ENCODE data around the gene RPL29. TPM values are rescaled to one million over a fixed set of nuclear protein-coding genes. Genes with fewer than 3 reads are reported as not detected.

Gene RPL29
- total and polyA plus RNA-seq, 8 donors, result 643 to 1,829 (median 1,063) TPM

DNA sequence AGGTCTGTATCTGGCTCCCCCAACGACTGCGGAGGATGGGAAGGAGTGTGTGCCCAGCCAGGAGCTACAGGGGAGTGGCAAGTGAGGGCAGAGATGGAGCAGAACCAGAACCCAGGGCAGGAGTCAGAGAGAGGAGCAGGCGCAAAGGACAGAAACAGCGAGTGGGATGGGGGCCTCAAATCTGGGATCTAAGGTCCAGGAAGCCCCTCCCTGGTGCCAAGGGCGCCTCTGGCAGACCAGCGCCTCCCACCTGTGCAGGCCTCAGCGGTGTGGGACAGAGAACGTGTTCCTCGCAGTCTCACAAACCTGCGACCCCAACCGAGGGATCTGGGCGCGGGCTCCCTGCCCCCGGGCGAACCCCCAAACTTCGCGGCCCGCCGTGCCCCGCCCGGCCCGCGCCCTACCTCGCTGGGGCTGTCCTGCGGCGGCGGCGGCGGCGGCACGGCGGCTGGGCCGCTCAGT is 28.7 kb downstream of the RPL29 start:
- TF ChIP-seq, protein P1, sequence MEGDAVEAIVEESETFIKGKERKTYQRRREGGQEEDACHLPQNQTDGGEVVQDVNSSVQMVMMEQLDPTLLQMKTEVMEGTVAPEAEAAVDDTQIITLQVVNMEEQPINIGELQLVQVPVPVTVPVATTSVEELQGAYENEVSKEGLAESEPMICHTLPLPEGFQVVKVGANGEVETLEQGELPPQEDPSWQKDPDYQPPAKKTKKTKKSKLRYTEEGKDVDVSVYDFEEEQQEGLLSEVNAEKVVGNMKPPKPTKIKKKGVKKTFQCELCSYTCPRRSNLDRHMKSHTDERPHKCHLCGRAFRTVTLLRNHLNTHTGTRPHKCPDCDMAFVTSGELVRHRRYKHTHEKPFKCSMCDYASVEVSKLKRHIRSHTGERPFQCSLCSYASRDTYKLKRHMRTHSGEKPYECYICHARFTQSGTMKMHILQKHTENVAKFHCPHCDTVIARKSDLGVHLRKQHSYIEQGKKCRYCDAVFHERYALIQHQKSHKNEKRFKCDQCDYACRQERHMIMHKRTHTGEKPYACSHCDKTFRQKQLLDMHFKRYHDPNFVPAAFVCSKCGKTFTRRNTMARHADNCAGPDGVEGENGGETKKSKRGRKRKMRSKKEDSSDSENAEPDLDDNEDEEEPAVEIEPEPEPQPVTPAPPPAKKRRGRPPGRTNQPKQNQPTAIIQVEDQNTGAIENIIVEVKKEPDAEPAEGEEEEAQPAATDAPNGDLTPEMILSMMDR (IDR thresholded peaks at IDR 0.05), result no peak
- FAIRE-seq (no peak), DNase-seq (no peak), ATAC-seq (peak in 1 of 4 donors; percentile 10)
- H3K36me3 ChIP-seq, result no peaks in the 10 kb centered on the region
- no peaks in the 10 kb centered on the region for H3K27me3 ChIP-seq
- 4 to 34% methylated on average over 4 to 33 of the region's 33 CpGs for WGBS, 2 donors
- peak overlapping the region; percentile 60 to 71 (median 66) for H3K27ac ChIP-seq
- intact Hi-C loops (cut with DNase I), result no loop called here
- H3K4me3 ChIP-seq, result peak overlapping the region; percentile 48 to 72 (median 71)
- no peaks in the 10 kb centered on the region for H3K9me3 ChIP-seq
- peaks cover 4 to 19% (median 15%) of the 10 kb centered on the region in 3 donors for H3K4me1 ChIP-seq

DNA sequence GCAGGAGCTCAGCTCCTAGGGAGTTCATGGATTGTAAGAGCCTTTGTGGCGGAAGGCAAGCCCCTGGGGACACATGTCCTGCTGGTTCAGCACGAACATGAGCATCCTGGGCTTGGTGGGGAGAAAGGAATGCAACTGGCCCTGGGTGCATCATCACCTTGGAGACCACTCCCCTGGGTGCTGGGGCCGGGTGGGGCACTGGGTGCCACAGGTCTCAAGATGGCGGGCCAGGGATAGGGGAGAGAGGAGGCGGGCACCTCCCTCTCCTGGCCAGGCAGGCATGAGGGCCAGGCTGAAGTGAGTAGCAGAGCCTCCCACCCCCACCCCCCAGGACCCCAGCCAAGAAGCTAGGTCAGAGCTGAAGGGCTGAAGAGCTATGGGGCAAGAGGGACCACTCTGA is 29.2 kb downstream of the RPL29 start:
- intact Hi-C loops (cut with DNase I), result no loop called here
- TF ChIP-seq, protein P1 (IDR thresholded peaks at IDR 0.05), result no peak
- H3K4me3 ChIP-seq, result peak overlapping the region in 3 of 4 donors; percentile 48 to 72 (median 72)
- no peaks in the 10 kb centered on the region for H3K27me3 ChIP-seq
- DNase-seq, result peak in 2 of 6 donors; percentile 40 to 70
- WGBS, 2 donors, result 68 to 84% methylated on average over 3 to 5 of the region's 5 CpGs
- no peaks in the 10 kb centered on the region for H3K36me3 ChIP-seq
- no peak for ATAC-seq
- no peaks in the 10 kb centered on the region for H3K9me3 ChIP-seq
- H3K4me1 ChIP-seq, result peaks cover 8 to 21% (median 14%) of the 10 kb centered on the region in 3 donors
- FAIRE-seq, result no peak
- no peak overlapping the region for H3K27ac ChIP-seq

DNA sequence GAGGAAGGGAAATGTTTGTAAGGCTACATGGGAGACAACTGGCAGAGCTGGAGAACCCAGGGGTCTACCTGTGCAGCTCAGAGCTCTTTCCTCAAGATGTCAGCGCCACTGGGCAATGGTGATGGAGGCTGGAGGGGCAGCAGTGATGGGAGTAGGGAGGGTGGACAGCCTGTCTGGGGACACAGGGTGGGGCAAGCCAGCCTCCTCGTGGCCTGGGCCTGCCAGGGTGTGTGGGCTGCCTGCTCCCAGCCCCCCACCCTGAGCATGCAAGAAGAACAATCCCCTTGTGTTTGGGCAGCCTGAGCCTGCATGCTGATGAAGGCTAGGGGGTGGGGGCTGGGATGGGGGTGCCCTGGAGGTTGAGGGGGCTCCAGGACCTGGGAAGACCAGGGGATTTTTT is 29.7 kb downstream of the RPL29 start:
- no peak for ATAC-seq
- peaks cover 8 to 16% (median 10%) of the 10 kb centered on the region in 3 donors for H3K4me1 ChIP-seq
- no peaks in the 10 kb centered on the region for H3K36me3 ChIP-seq
- H3K27me3 ChIP-seq, result no peaks in the 10 kb centered on the region
- no peaks in the 10 kb centered on the region for H3K9me3 ChIP-seq
- H3K4me3 ChIP-seq, result peak overlapping the region in 1 of 4 donors; percentile 72
- no peak overlapping the region for H3K27ac ChIP-seq
- 82 to 90% methylated on average over 2 of the region's 2 CpGs for WGBS, 2 donors
- no peak for FAIRE-seq
- TF ChIP-seq, protein P1 (IDR thresholded peaks at IDR 0.05), result no peak
- intact Hi-C loops (cut with DNase I), result no loop called here
- DNase-seq, result peak in 2 of 6 donors; percentile 26 to 62

DNA sequence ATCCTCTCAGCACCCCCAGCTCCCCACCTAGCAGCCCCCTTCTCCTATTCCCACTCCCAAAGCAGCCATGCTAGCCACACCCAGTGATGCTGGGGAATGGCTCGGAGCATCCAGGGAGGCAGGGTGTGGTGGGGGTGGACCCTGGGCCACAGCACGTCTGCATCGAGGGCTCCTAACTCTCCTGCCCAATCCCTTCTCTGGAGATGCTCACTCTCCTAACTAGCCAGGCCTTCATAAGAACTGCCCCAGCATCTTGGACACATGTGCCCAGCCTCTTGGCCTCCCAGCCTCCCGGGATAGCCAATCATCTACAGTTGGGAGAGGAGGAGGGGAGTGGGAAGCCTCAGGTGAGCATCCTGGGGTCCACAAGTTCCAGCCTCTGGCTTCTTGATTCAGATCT is 31.2 kb downstream of the RPL29 start:
- intact Hi-C loops (cut with DNase I), result no loop called here
- WGBS, 2 donors, result 88 to 89% methylated on average over 4 of the region's 4 CpGs

DNA sequence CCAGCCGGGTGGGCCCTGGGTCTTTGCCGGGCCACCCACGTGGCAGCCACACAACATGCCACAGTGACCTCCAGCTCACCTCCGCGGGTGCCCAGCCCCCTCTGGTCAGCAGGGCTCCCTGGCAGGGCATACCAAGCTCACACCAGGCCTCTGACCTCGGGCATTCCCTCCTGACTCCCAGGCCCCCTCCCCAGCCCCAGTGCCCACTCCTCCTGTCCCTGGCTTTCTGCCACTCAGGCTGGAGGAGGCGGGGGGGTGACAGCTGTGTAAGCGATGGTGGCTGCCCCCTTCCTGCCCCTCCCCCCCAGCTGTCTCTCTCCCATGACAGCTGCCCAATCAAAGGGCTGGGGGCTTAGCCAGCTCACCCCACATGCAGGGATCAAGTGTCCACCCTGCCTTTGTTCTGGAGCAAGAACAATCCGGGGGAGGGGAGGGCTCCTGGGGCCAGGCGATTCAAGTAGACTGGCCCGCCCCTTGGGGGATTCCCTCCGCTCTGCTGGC is 31.7 kb downstream of the RPL29 start:
- no peaks in the 10 kb centered on the region for H3K36me3 ChIP-seq
- no peaks in the 10 kb centered on the region for H3K9me3 ChIP-seq
- WGBS, 2 donors, result 82% methylated on average over 12 of the region's 12 CpGs
- FAIRE-seq (no peak), ATAC-seq (no peak), DNase-seq (peak in 2 of 6 donors; percentile 39 to 67)
- no peak overlapping the region for H3K4me3 ChIP-seq
- peaks cover 0 to 8% (median 6%) of the 10 kb centered on the region in 3 donors for H3K4me1 ChIP-seq
- TF ChIP-seq, protein P1 (IDR thresholded peaks at IDR 0.05), result no peak
- H3K27ac ChIP-seq, result no peak overlapping the region
- intact Hi-C loops (cut with DNase I), result no loop called here
- H3K27me3 ChIP-seq, result no peaks in the 10 kb centered on the region

More for the DNA sequence above, 31.2 kb downstream of the RPL29 start:
- DNase-seq (peak in 1 of 6 donors; percentile 59), ATAC-seq (no peak), FAIRE-seq (no peak)
- no peaks in the 10 kb centered on the region for H3K9me3 ChIP-seq
- H3K4me3 ChIP-seq, result no peak overlapping the region
- TF ChIP-seq, protein P1 (IDR thresholded peaks at IDR 0.05), result no peak
- H3K4me1 ChIP-seq, result peaks cover 0 to 8% (median 6%) of the 10 kb centered on the region in 3 donors
- H3K27ac ChIP-seq, result no peak overlapping the region
- no peaks in the 10 kb centered on the region for H3K36me3 ChIP-seq
- no peaks in the 10 kb centered on the region for H3K27me3 ChIP-seq
